ENCODE data around the gene FBXL4. TPM values are rescaled to one million over a fixed set of nuclear protein-coding genes. Genes with fewer than 3 reads are reported as not detected.
"Not testable (repeated sequence)": the region's sequence is repeated elsewhere in the genome, so short reads cannot be mapped to it uniquely, and the experiment has no call there.

The FBXL4 gene
- total RNA-seq, 2 donors from 2014 or later = 13.4 to 14.5 TPM

DNA sequence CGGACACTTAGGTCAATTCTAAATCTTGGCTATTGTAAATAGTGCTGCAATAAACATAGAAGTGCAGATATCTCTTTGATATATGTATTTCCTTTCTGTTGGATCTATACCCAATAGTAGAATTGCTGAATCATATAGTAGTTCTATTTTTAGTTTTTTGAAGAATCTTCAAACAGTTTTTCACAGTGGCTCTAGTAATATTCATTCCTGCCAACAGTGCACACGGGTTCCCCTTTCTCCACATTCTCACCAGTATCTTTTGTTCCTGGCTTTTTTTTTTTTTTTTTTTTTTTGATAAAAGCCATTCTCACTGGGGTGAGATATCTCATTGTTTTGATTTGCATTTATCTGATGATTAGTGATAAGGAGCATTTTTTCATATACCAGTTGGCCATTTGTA, 1.8 kb upstream of the FBXL4 start:
- no peak for DNase-seq (ENCODE audit: low spot score)
- intact Hi-C loops (cut with DNase I) = no loop called here

DNA sequence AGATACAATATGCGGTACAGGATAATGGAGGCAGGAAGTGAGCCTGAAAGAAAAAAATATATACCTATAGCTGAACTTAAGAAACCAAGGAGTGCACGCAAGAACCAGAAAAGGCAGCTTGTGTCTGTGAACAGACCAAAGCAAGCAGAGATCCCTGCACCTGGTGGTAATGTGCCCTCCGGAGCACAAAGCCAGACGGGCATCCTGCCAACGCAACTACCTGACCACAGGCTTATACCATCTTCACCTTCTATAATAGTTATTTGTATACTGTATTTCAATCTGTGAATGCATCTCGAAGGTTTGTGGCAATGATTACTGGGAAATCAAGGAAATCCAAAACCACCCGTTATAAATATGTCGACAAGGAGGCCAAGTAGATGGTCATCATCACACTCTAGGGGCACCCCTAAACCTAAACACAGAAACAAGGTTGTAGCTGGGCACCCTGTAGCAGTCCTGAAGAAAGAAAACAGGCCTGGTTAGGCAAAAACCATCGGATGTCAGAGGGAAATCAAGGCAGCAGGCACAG, 801 bp downstream of the FBXL4 start:
- no peak for DNase-seq (ENCODE audit: low spot score)
- intact Hi-C loops (cut with DNase I) = no loop called here

DNA sequence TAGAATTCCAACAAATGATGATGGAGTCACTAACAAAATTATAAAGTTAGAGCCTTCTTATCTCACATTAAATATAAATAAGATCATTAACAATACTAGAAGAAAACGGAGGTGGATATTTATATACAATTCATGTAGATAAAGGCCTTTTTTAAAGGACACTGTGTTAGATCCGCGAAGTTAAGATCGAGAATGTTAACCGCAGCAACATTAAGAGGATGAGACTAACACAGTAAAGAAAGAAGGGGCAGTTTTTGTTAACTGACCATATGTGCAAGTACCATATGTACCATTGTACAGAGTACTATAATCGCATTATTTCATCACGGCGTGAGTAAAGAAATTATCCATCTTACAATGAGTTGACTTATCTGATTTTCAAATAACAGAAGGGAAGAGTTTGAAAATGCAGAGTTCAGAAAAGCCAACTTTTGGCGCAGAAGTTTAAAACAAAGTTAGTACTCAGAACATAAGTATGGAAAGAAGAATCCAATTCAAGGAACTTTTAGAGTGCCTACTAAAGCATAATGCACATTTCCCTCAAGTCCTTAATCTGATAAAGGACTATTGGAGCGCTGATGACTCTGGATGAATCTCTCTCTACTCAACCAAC, 1.4 kb downstream of the FBXL4 start:
- intact Hi-C loops (cut with DNase I) = no loop called here
- DNase-seq (ENCODE audit: low spot score) = no peak

DNA sequence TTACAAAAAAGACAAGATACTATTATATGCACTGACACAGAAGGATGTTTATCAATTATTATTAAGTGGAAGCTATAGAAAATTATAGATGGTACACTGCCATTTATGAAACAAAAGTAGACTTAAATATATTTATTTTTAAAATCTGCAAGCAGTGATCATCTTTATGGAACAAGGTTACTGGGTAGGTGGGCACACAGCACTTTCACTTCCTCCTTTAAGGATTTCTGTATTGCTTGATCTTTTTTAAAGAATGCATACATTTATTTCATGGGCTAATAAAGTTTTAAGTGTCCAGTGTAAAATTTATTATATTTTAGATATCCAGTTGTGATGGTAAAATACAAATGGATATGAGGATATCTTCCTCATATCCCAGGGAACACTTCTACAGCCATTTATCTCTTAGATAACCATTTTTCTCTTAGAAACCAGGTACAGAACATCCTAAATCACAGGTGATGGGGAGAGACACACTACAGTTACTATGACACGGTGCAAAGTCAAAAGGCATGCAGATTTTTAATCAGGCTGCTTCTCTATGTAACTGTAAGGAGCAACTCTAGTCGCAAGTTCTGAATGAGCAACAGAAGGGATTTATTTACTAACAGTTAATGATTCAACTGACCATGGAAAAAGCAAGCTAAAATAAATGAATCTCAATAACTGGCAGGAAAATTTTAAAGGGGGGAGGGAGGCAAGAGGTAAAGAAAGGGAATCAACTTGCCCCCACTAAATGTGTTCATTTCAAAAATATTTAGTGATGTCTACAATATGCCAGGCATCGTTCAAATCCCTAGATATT, 2.2 kb downstream of the FBXL4 start:
- intact Hi-C loops (cut with DNase I) = no loop called here
- no peak for DNase-seq (ENCODE audit: low spot score)

DNA sequence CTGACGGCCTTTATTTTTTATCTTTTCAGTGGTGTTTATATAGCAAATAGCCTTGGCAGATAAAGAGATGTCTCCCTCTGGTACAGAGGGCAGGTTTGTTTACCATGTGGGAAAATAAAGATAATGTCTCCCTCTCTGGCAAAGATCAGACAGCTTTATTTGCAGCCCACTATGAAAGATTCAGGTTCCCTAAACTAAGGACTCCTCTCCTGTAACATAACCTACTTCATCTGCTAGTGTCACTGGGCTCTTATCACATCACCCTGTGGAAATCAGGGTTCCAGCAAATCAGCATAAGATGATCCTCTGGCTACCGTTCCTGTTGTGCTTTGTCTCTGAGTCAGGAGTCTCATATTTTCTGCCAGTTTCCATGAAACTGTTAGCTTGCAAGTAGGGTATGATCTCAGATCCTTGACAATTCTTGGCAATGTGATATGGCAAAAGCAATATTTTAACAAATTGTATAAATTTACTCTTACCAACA, 3.1 kb downstream of the FBXL4 start:
- DNase-seq (ENCODE audit: low spot score) = no peak
- intact Hi-C loops (cut with DNase I) = no loop called here

DNA sequence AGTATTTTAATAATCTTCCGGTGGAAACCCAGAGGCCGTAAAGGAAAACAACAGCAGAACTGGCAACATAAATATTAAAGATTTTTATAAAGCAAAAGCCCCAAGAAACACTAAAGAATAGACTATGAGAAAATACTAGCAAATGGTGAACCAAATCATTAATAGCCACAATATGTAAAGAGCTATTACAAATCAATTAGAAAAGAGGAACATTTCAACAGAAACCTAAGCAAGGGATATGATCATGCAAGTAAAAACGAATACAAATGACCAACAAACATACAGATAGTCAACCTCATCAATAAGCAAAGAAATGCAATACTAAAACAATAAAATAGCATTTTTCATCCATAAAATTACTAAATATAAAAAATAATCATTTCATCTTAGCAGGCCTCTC, 3.6 kb downstream of the FBXL4 start:
- no peak for DNase-seq (ENCODE audit: low spot score)
- intact Hi-C loops (cut with DNase I) = no loop called here

DNA sequence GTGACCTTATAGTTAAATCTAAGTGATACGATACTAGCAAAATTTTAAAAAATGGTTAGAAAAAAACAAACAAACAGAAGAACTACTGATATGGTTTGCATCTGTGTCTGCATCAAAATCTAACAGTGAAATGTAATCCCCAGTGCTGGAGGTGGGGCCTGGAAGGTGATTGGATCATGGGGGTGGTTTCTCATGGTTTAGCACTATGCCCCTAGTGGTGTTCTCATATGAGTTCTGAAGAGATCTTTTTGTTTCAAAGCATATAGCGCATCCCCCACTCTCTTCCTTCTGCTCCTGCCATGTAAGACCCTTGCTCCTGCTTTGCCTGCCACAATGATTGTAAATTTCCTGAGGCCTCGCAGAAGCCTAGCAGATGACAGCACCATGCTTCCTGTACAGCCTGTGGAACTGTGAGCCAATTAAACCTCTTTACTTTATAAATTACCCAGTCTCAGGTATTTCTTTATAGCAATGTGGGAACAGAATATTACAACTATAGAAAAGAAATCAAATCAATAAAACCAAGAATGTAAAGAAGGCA, 5.4 kb downstream of the FBXL4 start:
- no peak for DNase-seq (ENCODE audit: low spot score)
- intact Hi-C loops (cut with DNase I) = no loop called here

DNA sequence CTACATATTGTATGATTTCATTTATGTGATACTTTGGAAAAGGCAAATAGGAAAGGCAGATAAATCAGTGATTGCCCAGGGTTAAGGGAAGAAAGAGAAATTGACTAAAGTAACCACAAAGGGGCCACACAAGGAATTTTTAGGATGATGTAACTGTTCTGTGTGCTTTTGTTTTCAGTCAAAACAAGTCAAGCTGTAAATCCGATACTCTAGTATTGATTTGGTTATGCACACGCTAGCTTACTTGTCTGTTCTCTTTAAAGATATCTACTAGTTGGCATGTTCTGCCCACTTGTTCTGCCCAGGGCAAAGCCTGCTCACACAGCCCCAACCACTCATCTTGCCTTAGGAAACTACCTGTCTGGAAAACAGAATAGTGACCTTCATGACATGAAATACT, 6.4 kb downstream of the FBXL4 start:
- intact Hi-C loops (cut with DNase I) = no loop called here
- DNase-seq (ENCODE audit: low spot score) = no peak

DNA sequence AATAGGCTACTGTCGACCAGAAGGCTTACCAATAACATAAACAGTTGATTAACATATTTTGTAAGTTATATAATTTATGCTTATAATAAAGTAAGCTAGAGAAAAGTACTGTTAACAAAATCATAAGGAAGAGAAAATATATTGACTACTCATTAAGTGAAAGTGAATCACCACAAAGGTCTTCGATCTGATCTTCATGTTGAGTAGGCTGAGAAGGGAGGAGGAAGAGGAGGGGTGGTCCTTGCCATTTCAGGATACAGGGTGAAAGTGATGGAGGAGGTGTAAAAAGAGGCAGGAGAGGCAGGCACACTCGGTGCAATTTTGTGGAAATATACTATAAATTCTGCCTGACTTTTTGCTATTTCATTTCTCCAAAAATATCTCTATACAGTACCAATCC, 10.4 kb downstream of the FBXL4 start:
- intact Hi-C loops (cut with DNase I) = no loop called here
- DNase-seq (ENCODE audit: low spot score) = no peak

DNA sequence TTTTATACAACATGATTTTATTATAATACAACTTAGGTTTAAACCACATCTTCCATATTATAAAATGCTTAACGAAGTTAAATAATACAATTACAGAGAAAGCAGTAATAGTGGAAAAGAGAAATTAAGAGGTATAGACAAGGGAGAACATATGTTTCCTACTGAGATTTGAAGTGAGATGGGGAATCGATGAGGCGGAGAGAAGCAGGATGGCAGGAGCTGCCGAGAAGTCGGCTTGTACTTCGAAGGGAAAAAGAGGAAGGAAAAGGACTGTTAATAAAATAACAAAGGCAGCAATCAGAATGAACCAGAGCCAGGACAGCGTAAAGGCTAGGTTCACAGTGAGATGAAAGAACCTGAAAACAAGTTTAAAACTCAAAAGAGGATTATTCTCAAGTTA, 15.4 kb downstream of the FBXL4 start:
- DNase-seq (ENCODE audit: low spot score) = no peak
- intact Hi-C loops (cut with DNase I) = no loop called here

DNA sequence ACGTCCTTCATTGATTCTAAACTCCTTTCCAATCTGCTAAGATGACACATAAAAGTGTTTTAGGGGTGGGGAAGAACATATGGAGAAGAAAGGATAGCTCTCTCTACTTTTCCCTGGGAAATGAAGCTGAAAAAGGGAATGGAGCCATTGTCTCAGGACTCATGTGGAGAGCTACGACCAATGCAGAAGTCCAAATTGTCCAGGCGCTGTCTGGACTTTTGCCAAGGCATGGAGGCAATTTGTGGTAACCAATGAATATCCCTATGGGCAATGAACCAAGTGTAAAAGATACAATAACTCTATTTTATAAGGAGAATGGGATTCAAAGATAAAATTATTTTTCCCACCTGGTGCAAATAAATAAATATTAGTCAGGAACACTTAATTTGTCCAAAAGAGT, 16.1 kb downstream of the FBXL4 start:
- no peak for DNase-seq (ENCODE audit: low spot score)
- intact Hi-C loops (cut with DNase I) = no loop called here

DNA sequence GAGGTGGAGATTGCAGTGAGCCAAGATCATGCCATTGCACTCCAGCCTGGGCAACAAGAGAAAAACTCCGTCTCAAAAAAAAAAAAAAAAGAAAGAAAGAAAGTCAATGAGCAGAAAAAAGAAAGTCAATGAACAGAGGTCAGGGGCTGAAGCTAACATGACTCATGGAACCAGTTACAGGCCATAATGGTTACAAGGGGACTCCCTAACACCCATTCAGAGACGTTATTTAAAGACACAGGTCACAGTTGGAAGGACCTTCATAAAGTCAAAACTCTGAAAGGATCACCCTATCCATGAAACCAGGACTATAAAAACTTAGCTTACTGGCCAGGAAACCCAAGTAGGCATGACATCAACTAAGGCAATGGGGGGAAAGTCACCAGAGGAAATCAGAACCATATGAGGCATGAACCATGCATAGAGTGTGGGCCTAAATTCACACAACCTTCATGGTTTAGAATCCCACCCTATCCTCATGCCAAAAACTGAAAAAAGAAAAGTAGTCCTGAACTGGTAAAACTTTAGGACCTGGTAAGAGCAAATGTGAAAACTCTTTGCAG, 18.2 kb downstream of the FBXL4 start:
- no peak for DNase-seq (ENCODE audit: low spot score)
- intact Hi-C loops (cut with DNase I) = no loop called here

DNA sequence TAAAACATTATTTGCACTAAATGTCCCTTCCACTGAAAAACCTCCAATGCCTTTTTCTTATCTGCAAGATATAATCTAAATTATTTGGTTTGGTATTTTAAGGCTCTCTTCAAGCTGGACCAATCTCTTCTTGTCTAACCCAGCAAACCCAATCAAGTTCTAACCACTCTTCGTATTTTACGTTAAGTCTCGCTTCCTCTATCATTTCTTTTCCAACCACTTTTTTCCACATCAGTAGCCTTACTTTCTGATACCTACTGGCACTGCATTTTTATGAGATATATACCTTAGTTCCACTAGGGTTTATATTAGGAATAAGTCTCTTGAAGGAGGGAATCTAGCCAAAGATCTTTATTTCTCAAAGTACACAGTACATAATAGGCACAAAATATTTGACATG, 19.1 kb downstream of the FBXL4 start:
- intact Hi-C loops (cut with DNase I) = no loop called here
- no peak for DNase-seq (ENCODE audit: low spot score)

DNA sequence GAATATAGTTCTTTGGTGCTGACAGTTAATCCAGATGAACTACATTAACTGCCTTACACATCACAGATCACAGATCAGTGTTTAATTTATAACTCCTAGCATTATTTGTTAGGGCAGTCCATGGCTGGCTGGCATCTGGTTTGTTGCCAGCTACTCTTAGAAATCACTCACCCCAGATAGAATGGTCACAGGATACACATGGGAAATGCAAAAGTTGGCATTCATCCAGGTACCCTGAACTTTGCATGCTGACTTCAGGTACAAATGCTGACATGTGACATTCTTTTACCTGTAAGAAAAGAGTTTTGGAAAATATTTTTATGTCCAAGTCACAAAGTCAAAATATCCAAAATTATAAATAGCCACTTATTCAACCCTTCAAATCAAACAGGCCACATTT, 20.2 kb downstream of the FBXL4 start:
- intact Hi-C loops (cut with DNase I) = no loop called here
- DNase-seq (ENCODE audit: low spot score) = no peak

DNA sequence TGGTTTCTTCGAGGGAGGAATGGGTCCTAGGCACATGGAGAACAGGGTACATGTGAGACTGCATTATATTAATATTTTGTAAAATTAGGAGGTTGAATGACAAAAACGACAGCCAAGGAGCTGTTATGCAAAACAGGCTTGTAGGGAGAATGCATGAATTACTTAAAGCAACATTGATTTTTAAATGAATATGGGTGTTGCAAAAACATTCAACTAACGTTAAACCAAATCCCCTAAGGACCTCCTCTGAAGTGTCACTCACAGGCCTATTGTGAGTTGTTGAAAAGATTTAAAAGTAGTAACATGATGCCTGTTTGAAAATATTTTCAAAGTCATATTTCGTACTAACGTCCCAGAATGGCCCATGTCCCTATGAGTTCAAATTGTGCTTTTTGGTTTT, 21.9 kb downstream of the FBXL4 start:
- intact Hi-C loops (cut with DNase I) = no loop called here
- DNase-seq (ENCODE audit: low spot score) = no peak

DNA sequence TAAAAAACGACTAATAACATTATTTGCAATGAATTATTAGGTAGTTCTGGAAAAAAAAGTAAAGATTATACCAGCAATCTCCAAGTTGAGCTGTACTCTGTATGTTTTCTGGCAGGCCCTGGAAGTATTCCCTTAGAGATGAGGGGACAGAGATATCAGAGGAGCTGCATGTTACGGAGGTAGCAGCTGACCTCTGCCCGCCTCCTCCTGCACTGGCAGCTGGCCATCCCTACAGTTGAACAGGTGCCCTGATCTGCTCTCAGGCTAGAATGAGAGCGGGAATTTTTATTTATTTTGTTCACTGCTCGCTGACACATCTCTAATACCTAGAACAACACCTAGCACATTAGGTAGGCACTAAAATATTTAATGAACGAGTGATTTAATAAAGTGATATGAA, 23.1 kb downstream of the FBXL4 start:
- DNase-seq (ENCODE audit: low spot score) = no peak
- intact Hi-C loops (cut with DNase I) = no loop called here

DNA sequence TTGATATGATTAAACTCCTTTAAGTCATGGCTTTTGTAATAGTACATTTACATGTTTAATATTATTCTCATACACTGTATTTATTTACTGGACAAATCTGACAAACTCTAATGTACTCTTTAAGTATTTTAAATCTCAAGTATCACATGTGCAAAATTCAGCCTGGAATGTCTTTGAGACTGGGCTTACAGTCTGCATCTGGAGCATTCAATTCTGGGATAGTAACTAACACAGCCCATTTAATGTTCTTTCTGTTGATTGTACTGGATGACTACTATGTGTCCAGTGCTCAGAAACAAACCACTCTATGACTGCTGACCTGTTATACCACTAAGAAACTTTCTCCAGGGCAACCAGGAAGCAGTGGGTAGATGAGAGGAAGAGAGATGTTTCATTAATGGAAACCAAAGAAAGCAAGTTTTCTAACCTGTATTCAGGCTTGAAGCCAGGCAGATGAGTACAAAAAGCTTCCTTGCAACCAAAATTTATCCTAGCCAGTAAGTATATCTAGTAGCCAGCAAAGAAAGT, 26.8 kb downstream of the FBXL4 start:
- intact Hi-C loops (cut with DNase I) = no loop called here
- no peak for DNase-seq (ENCODE audit: low spot score)

DNA sequence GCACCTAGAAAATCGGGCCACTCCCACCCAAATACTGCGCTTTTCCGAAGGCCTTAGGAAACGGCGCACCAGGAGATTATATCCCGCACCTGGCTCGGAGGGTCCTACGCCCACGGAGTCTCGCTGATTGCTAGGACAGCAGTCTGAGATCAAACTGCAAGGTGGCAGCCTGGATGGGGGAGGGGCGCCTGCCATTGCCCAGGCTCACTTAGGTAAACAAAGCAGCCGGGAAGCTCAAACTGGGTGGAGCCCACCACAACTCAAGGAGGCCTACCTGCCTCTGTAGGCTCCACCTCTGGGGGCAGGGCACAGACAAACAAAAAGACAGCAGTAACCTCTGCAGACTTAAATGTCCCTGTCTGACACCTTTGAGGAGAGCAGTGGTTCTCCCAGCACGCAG, 36.8 kb downstream of the FBXL4 start:
- DNase-seq (ENCODE audit: low spot score); intact Hi-C loops (cut with DNase I): not testable (repeated sequence)

DNA sequence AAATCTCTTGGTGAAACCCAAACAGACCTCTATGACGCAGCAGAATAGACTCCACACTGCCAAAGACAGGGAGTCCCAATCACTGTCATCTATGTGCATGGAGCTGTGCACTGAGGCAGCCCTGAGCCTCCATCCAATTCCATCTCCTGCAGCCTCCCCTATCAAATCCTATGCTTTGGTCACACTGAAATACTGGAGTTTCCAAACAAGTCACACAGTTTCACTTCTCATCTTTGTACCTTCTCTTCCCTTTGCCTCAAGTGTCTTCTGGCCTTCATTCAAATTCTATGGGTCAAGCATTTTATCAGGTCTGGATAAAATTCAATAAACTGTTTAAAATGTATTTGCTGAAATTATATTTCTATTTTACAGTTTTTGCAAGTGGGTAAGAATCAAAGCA, 38.5 kb downstream of the FBXL4 start:
- no peak for DNase-seq (ENCODE audit: low spot score)
- intact Hi-C loops (cut with DNase I) = no loop called here

DNA sequence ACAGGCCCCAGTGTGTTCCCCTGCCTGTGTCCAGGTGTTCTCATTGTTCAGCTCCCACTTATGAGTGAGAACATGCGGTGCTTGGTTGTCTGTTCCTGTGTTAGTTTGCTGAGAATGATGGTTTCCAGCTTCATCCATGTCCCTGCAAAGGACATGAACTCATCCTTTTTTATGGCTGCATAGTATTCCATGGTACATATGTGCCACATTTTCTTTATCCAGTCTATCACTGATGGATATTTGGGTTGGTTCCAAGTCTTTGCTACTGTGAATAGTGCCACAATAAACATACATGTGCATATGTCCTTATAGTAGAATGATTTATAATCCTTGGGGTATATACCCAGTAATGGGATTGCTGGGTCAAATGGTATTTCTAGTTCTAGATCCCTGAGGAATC, 41.4 kb downstream of the FBXL4 start:
- intact Hi-C loops (cut with DNase I); DNase-seq (ENCODE audit: low spot score): not testable (repeated sequence)

Measured in posterior vena cava (tissue), 2 donors.